HG03439 (cell line): ENCODE measurements around the gene ACOXL.

Experiments used
- ATAC-seq: cut with Tn5 transposase; IDR thresholded peaks from one replicate; pipeline ENCODE4 v1.9.1; 2021; ENCODE audit warnings: mild to moderate bottlenecking, moderate library complexity; ENCODE audit not compliant: unreplicated experiment

Gene ACOXL

DNA sequence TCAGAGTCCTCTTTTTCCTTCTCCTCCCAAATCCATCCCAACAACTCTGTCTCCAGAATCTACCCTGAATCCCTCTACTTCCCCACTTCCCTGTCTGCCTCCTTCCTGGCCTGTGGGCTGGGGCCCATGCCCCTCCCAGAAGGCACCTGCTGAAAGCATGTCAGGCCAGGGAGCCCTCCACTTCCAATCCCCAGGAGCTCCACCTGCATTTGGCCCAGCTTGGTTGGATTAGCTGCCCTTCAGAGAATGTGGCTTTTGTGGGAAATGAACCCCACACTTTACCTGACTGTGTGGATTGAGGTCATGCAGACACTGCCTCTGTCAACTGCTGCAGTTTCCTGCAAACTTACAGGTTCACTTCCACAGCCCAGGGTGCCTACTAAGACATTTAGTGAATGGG, 58.5 kb downstream of the ACOXL start:
- ATAC-seq: no peak

DNA sequence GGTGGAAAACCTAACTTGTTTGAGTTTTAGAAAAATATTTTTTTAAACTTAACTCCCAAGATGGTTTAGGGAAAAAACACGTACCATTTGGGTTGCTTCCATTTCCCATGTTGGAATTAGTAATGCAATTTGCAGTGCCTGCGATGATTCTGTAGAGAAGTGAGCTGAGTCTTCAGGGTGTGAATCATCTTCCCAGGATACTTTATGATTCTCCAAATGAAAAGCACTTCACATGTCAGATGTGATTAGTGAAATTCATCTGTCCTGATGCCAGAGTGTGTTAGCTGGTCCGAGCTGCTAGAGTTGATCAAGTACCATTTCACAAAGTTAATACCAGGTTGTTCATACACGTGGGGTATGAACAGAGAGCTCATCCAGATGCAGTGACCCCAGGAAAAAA, 59.1 kb downstream of the ACOXL start:
- no peak for ATAC-seq

GRCh38 chr2:110793034-110793433, 60.7 kb downstream of the ACOXL start:
- no peak for ATAC-seq

- ATAC-seq: no peak
These were observed 62.0 kb downstream of the ACOXL start for GRCh38 chr2:110794390-110794789.

DNA sequence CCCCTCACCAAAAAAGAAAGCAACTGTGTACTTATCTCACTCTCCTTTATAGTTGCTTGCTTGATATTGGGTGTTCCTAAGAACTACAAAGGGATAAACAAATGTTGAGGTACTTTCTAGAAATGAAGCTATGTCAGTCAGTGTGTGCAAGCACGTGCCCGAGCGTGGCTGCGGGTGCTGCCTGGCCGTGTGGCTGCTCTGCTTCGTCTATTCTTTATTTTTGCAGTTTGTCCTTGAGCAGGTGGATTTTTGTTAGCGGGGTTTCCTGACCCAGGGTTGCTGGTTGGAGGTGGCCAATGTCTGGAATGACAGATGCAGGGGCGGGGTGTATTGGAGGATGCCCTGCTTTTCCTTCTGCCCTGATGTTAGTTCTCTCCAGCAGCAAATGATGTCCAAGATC, 62.6 kb downstream of the ACOXL start:
- no peak for ATAC-seq

DNA sequence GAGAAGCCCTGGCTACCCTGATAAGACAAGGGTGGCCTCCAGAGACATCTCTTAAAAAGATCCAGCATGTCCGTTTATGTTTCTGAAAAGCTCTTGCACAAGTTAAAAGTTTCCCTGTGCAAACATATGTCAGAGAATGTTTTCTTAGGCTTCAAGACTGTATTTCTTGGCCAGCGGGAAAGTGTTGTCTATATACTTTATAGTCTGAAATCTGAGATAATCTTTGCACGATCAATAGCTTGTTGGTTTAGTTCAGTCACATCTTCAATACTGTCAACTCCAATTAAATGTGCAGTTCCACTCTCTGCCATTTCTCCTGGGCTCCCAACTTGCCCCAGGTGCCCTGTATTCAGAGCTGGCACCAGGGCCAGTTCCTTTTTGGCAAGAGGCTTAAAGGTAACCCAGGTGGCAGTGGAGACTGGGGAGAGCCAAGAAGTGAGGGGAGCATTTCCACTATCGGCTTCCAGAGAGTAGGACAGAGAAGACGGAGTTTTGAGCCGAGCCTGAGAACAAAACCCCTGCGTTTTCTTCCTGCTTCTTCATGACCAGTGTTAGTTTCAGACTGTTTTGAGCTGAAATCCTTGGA, 64.4 kb downstream of the ACOXL start:
- ATAC-seq: no peak

- no peak for ATAC-seq
These were observed 67.0 kb downstream of the ACOXL start for GRCh38 chr2:110799376-110799775.

- ATAC-seq: no peak
These were observed 68.4 kb downstream of the ACOXL start for GRCh38 chr2:110800611-110801402.

DNA sequence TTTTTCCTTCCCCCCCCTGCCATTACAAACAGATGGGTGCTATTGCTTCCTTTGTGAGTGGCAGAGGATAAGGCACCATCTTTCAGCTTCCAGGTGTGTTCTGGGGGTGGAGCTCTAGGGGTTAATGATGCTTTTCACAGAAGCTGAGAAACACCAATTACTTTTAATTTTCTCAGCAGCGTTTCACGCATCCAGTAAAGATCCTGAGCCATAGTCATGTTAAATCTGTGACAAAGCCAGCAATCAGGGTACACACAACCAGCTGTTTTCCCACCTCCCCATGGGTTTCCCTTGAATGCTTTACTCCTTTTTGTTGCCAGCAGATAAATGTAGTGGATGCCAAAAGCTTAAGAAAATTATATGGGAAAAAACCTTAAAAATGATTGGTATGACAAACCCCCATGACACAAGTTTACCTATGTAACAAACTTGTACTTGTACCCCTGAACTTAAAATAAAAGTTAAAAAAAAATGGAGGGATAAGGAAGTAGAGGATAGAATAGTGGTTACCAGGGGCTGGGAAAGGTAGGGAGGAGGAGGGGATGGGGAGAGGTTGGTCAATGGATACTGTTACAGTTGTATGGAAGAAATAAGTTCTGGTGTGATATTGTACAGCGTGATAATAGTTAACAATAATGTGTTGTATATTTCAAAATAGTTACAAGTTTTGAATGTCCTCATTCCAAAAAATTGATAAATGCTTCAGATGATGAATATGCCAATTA, 70.0 kb downstream of the ACOXL start:
- no peak for ATAC-seq

DNA sequence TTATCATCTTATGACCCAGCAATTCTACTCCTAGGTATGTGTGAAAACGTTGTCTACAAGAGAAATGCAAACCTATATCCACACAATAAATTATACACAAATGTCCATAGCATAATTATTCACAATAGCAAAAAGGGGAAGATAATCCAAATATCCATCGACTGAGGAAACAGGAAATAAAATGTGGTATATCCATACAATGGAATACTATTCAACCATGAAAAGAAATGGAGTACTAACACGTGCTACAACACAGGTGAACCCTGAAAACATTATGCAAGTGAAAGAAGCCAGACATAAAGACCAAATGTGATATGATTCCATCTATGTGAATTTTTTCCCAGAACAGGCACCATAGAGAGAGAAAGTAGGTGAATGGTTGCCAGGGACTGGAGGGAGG, 72.1 kb downstream of the ACOXL start:
- ATAC-seq: no peak

- ATAC-seq: peak; percentile 69
These were observed 72.5 kb downstream of the ACOXL start for GRCh38 chr2:110804915-110805314.

- no peak for ATAC-seq
These were observed 73.6 kb downstream of the ACOXL start for GRCh38 chr2:110805894-110806452.

GRCh38 chr2:110807522-110807921, 75.1 kb downstream of the ACOXL start:
- no peak for ATAC-seq

DNA sequence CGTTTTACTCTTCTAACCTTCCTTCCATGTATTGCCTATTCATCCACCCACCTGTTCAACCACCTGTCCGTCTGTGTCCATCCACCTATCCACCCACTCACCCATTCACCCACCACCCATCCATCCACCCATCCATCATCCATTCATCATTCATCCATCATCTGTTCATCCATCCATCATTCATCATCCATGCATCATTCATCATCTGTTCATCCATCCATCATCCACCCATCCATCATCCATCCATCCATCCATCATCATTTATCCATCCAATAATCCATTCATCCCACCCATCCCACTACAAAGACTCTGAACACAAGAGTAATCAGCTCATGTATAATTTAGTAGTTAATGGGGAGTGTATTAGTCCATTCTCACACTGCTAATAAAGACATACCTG, 78.0 kb downstream of the ACOXL start:
- no peak for ATAC-seq

DNA sequence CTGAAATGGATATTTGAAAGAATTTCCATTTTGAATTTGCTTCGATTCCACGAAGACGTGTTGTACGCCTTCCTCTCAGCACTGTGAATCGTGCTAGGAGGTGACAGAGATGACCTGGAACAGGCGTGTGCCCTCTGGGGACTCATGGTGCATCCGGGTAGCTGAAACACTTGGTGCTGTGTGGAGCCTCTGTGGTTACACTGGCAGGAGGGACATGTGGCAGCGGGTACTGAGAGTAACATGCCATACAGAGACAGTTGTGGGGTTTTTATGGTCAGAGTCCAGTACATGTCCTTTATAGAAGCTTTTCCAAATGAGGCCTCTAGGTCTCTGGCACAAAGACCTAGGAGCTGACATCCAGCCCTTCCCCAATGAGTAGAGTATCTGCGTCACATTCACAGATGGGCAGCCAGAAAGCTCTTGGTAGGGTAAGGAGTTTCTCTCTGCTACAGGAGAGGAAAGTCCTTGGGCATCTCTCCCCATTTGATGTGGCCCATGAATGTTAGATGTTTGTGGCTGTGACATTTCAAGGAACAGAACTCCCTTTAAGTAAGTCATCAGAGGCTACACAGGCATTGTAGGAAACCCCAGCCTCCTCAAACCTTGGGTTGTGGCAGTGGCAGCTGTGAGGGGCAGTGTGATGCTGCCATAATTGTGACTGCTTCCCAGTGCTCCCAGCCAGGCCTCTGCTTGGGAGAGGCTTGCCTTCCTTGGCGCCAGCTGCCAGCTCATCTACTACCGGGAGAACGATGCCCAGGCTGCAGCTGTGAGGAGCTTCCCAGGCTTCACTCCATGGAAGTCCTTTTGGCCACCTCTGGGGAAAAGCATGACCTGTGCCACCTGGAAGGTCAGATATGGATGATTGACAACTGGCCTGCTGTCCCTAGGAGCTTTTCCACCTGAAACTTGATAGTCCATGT, 80.6 kb downstream of the ACOXL start:
- ATAC-seq: no peak

GRCh38 chr2:110813896-110814295, 81.5 kb downstream of the ACOXL start:
- ATAC-seq: no peak

DNA sequence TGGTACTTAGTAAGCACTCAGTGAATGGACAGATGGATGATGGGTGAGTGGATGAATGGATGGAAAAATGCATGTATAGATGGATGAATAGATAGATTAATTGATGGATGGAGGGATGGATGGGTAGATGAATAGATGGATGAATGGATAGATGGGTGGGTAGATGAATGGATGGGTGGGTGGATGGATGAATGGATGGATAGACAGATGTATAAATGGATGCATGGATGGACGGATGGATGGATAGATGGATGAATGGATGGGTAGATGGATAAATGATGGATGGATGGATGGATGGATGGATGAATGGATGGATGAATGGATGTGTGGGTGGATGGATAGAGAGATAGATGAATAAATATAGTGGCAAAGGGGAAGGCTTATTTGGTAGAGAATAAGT, 83.6 kb downstream of the ACOXL start:
- no peak for ATAC-seq

- no peak for ATAC-seq
These were observed 84.3 kb downstream of the ACOXL start for GRCh38 chr2:110816404-110817365.

GRCh38 chr2:110818767-110819481, 86.6 kb downstream of the ACOXL start:
- ATAC-seq: no peak
